ENCODE measurements around the gene DDX39B. TPM values are rescaled to one million over a fixed set of nuclear protein-coding genes. Genes with fewer than 3 reads are reported as not detected.

DDX39B gene
- total and polyA plus RNA-seq, 2 of the 8 experiments (the other 6 are each of a cell fraction or from before 2014, with no cell fraction given), result 780 to 1,164 TPM

GRCh38 chr6:31577579-31577966 lies 35.8 kb upstream of the DDX39B start:
- Histone ChIP-seq H3K36me3 (ENCODE audit: control insufficient read depth in 2 of 4, insufficient read depth in 4 of 4, low read length in 3 of 4) (no peaks in the 10 kb centered on the region), H3K23me2 (ENCODE audit: low read depth, low read length) (peaks cover 9% of the 10 kb centered on the region; the same call in 1 of the 2 replicates), H3K4ac (replicated peaks; ENCODE audit: insufficient read length, low read depth, low read length) (no peak overlapping the region), H3K27ac (ENCODE audit: low read depth, low read length) (no peak overlapping the region), H3K79me2 (ENCODE audit: control insufficient read depth in 1 of 2, insufficient read depth in 2 of 2, low read length in 2 of 2) (no peaks in the 10 kb centered on the region), H3K14ac (ENCODE audit: insufficient read length) (no peak overlapping the region), H3K23ac (ENCODE audit: insufficient read length) (no peak overlapping the region), H2BK15ac (ENCODE audit: low read length) (no peak overlapping the region), H2BK20ac (ENCODE audit: low read length) (no peak overlapping the region), H2AFZ (ENCODE audit: low read length) (no peak overlapping the region), H3K9me3 (ENCODE audit: insufficient read depth in 2 of 2, low read depth in 1 of 2, low read length in 1 of 2) (no peaks in the 10 kb centered on the region), H2BK5ac (ENCODE audit: low read depth, low read length) (no peak overlapping the region), H3K18ac (ENCODE audit: extremely low read depth, low read length) (no peak overlapping the region), H2BK120ac (replicated peaks; ENCODE audit: low read depth, low read length) (no peak overlapping the region), H3K4me1 (replicated peaks in 1 of 4; ENCODE audit: control insufficient read depth in 3 of 4, insufficient read depth in 4 of 4, low read length in 3 of 4) (peaks cover 0 to 6% (median 6%) of the 10 kb centered on the region in 4 experiments; a peak in 6 of 7 replicates), H2BK12ac (ENCODE audit: low read depth, low read length) (no peak overlapping the region), H4K91ac (replicated peaks; ENCODE audit: insufficient read length, low read length) (no peak overlapping the region), H3K9ac (replicated peaks in 1 of 4; ENCODE audit: extremely low read depth in 1 of 4, low read depth in 3 of 4, low read length in 3 of 4) (no peak overlapping the region), H3K56ac (replicated peaks; ENCODE audit: insufficient read length, low read depth, low read length) (no peak overlapping the region), H4K20me1 (replicated peaks in 1 of 2; ENCODE audit: control insufficient read depth in 1 of 2, insufficient read depth in 2 of 2, low read length in 2 of 2) (no peaks in the 10 kb centered on the region), H3K4me2 (ENCODE audit: insufficient read depth in 1 of 2, low read depth in 2 of 2, low read length in 2 of 2) (no peak overlapping the region), H4K8ac (ENCODE audit: extremely low read depth, insufficient read depth, low read length) (no peak overlapping the region), H2AK5ac (ENCODE audit: low read depth, low read length) (no peak overlapping the region), H3K4me3 (ENCODE audit: extremely low read depth in 1 of 4, insufficient read depth in 2 of 4, low read depth in 3 of 4, low read length in 4 of 4) (no peak overlapping the region), H4K5ac (ENCODE audit: insufficient read length, low read depth, low read length) (no peak overlapping the region), H3K27me3 (replicated peaks in 1 of 4; ENCODE audit: control insufficient read depth in 3 of 4, extremely low read depth in 1 of 4, insufficient read depth in 3 of 4, low read length in 3 of 4) (peaks cover 0 to 8% (median 7%) of the 10 kb centered on the region in 4 experiments; a peak in 5 of 7 replicates), H3K79me1 (ENCODE audit: low read depth, low read length) (no peaks in the 10 kb centered on the region)
- FAIRE-seq (no peak), DNase-seq (ENCODE audit: low read depth in 1 of 2, low spot score in 2 of 2) (no peak)
- ChIA-PET CTCF (ENCODE audit: partially characterized antibody) (interaction anchor here (1.1 to 19.2 kb wide), 6 partner anchors 8 to 345 kb away, joined by 3 to 640 read pairs (median 30); partner anchors contain the start of genes ATP6V1G2, GPANK1, LST1 and LTB), POLR2A (ENCODE audit: partially characterized antibody) (interaction anchor here (0.6 to 12.2 kb wide), 8 partner anchors 10 to 62 kb away, joined by 3 to 110 read pairs (median 5); partner anchors contain the start of genes ATP6V1G2, MCCD1 and NFKBIL1)
- 96% methylated on average over 3 of the region's 3 CpGs; no CpG with 5 or more reads in 1 of the 2 experiments for WGBS, 2 experiments (ENCODE audit: extremely low coverage in 1 of 2, insufficient coverage in 1 of 2, insufficient read length in 1 of 2, insufficient replicate concordance in 2 of 2, low coverage in 1 of 2, low lambda C conversion rate in 2 of 2, missing lambda C conversion rate in 1 of 2)
- TF ChIP-seq NANOG (IDR thresholded peaks at IDR 0.05; ENCODE audit: insufficient read depth, low read depth, low read length, poor library complexity, severe bottlenecking), result no peak
- TF ChIP-seq CEBPB (IDR thresholded peaks at IDR 0.05; ENCODE audit: low read depth, low read length), result no peak
- TF ChIP-seq POLR2AphosphoS5 (IDR thresholded peaks at IDR 0.05; ENCODE audit: low read depth, low read length), result no peak
- no peak for TF ChIP-seq SP2 (IDR thresholded peaks at IDR 0.05; ENCODE audit: low read length)
- TF ChIP-seq CBX8 (IDR thresholded peaks at IDR 0.05; ENCODE audit: borderline replicate concordance, low read depth, low read length), result no peak
- TF ChIP-seq KDM5A (IDR thresholded peaks at IDR 0.05; ENCODE audit: low read length), result no peak
- TF ChIP-seq PHF8 (conservative IDR thresholded peaks at IDR 0.05; ENCODE audit: low read depth, low read length), result no peak
- TF ChIP-seq JUND (IDR thresholded peaks at IDR 0.05; ENCODE audit: low read length), result no peak
- TF ChIP-seq BRCA1 (IDR thresholded peaks at IDR 0.05; ENCODE audit: low read depth, low read length), result no peak
- TF ChIP-seq GABPA (IDR thresholded peaks at IDR 0.05; ENCODE audit: borderline replicate concordance, insufficient read depth, low read length), result no peak
- TF ChIP-seq, protein P1, sequence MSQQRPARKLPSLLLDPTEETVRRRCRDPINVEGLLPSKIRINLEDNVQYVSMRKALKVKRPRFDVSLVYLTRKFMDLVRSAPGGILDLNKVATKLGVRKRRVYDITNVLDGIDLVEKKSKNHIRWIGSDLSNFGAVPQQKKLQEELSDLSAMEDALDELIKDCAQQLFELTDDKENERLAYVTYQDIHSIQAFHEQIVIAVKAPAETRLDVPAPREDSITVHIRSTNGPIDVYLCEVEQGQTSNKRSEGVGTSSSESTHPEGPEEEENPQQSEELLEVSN (IDR thresholded peaks at IDR 0.05), result no peak
- no peak for TF ChIP-seq SRF (IDR thresholded peaks at IDR 0.05; ENCODE audit: low read depth, low read length)
- TF ChIP-seq SIRT6 (IDR thresholded peaks at IDR 0.05; ENCODE audit: low read length), result no peak
- TF ChIP-seq POU5F1 (IDR thresholded peaks at IDR 0.05; ENCODE audit: low read depth, low read length), result no peak
- TF ChIP-seq TCF12 (IDR thresholded peaks at IDR 0.05; ENCODE audit: low read depth, low read length), result no peak

Data from H1 (cell line).